Measurements from ENCODE around the gene CD300LF.

CD300LF gene

GRCh38 chr17:74682471-74683190 is 30.1 kb downstream of the CD300LF start:
- DNase-seq, result no peak

DNA sequence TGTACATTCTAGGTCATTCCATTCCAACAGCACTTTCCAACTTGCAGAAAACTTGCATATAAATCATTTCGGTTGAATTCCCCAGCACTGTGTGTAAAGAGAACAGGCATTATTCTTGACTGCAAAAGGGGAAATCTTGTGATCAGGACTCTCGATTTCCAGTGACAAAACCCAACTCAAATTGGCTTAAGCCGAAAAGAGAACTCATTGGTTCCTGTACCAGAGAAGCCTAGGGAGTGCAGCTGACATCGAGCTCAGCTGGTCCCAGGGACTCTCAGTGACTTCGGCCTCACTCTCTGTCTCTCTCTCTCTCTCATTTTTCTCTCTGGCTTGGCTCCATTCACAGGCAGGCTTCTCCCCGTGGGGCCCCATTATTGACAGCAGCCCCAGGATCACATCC is 30.7 kb downstream of the CD300LF start:
- DNase-seq, result no peak

DNA sequence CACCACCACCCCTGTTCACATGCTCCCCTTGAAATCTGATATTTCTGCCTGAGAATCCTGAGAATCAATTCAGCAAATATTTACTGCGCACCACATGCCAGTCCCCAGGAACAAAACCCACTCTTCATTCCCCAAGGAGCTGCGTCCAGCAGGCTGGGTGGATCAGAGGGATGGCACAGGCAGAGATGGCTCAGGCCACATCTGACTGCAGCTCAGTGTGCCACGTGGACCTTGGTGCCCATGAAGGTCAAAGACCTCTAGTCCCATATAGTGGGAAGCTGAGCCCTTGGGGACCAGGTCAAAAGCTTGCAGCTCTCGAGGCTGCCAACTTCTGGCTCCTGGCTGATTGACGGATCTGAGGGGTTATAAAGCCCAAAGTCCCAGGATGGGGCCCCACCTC is 31.8 kb downstream of the CD300LF start:
- DNase-seq, result no peak

DNA sequence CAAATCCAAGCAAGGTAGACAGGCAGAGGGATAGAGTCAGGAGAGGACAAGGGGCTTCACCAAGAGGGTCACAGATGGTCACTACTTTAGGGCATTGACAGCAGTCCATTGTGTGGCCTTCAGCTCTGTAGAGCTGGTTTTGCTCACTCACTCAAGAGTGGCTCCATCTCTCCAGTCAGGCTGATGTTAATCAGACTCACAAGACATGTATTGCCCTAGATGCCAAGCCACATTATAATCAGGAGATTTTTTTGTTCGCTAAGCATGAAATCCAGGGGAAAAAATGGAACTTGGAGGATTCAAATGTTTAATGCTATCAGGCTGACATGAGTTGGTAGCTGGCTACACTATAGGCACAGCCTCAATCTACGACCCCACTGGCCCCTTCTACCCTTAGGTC is 32.5 kb downstream of the CD300LF start:
- no peak for DNase-seq

DNA sequence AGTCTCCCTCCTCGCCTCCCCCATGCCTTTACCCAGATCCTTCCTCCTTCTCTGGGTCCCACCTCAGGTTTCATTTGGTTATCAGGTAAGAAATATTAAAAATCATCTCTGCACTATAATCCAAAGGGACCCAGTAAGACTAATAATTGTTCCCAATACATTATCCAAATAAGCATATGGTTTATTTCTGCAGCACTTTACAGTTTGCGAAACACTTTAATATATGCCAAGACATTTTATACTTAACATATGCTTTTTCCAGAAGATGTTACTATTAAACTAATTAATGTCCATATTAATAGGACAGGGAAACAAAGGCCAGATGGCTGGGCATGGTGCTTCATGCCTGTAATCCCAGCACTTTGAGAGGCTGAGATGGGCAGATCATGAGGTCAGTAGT is 33.3 kb downstream of the CD300LF start:
- no peak for DNase-seq

DNA sequence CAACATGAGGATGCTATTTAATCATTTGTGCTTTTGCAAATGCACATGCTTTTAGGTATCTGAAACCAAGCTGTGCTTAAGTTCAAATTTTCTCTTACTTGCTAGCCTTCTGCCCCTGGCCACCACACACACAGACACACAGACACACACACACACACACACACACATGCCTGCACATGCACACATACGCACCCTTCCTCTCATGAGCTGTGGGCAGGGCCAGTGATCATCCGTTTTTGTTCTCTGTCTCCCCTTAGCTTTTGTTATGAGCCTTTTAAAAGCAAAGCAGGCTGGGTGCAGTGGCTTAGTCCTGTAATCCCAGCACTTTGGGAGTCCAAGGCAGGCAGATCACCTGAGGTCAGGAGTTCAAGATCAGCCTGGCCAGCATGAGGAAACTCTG is 34.2 kb downstream of the CD300LF start:
- DNase-seq, result no peak

DNA sequence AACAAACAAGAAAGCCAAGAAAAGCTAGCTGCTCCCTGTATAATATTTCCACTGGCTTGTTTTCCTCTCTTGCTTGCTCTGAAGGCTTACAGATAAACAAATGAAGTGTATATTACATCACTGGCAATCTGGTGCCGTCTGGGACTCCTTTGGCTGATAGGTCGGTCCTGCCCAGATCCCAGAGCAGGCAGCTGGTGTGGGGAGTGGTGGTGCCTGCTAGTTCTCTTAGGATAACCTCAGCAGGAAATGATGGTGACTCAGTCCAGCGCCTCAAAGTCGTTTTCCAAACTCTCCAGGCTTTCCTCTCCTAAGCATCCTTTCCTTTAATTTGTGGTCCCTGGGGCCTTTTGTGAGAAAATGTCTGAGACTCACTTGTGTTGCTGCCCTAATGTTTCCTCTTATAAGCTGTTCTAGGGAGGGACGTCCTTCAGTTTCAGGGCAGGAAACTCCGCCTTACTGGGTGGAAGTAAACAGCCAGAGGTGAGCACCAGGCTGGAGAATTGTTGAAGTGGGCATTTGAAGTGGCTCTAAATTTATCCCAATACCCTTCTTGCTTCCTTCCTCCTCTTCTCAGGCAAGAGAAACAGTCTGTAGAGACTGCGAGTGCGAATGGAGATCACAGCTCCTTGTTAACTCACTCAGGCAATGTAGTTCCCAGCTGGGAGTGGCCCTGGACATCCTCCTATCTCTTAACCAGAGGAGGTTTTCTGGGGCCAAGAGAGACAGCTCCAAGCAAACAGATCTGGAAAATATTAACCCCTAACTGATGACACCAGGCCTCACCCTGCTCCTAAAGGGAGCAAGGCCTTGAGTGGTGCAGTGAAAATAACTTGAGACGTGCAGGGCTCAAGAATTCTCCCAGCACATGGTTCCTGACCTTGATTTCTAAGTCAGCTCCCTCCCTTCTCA is 34.9 kb downstream of the CD300LF start:
- no peak for DNase-seq

- peak; percentile 53 to 56 for DNase-seq
Measured at GRCh38 chr17:74671031-74671771, 41.5 kb downstream of the CD300LF start.

- no peak for DNase-seq
Measured at GRCh38 chr17:74670329-74670728, 42.4 kb downstream of the CD300LF start.

GRCh38 chr17:74663561-74663960 is 49.2 kb downstream of the CD300LF start:
- no peak for DNase-seq

DNA sequence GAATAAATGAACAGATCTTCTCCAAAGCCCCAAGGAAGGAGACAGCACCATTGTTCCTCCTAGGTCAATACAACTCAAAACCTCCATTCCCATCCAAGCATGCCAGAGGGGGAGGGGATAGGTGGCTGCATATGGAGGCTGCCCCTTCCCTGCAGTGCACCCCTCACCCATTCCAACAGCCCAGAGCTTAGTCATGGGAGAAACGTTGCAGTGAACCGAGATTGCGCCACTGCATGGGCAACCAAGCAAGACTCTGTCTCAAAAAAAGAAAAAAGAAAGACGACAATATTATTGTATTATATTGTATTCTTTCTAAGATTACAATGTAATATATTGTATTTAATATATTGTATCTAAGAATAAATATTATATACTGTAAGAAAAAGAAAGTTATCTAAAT is 52.8 kb downstream of the CD300LF start:
- DNase-seq, result no peak

DNA sequence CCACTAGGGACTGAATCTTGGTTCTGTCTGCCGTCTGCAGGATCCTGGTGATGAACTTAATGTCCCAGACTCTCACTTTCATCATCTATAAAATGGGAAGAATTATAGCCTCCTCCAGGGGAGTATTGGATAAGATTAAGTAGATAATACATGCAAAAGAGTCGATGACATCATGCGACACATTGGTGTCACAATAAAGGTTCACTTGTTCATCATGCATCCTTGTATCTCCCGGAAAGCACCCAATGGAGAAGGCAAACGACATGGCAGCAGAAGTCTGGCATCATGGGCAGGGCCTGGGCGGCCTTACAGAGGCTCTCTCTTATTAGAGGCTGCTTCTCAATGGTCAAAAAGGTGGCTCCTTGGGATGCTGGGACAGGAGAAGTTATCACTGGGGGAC is 54.1 kb downstream of the CD300LF start:
- no peak for DNase-seq

DNA sequence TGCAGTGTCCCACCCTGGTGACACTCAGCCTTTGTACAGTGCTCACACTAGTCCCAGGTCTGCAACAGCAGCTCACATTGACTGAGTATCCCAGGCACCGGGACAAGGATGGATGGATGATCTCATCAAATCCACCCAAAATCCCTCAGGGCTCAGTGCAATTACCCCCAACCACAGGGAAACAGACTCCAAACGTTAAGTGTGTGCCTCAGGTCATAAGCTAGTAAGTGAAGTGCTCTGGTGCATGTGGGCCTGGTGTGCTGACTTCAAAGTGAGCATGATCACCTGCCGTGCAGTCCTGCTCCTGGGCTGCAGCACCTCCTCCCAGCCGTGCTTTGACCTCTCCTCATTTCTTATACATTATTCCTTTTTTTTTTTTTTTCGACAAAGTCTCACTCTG is 58.0 kb downstream of the CD300LF start:
- no peak for DNase-seq

- no peak for DNase-seq
Measured at GRCh38 chr17:74652020-74652419, 60.7 kb downstream of the CD300LF start.

- no peak for DNase-seq
Measured at GRCh38 chr17:74649909-74650308, 62.8 kb downstream of the CD300LF start.

- no peak for DNase-seq
Measured at GRCh38 chr17:74647871-74648672, 64.7 kb downstream of the CD300LF start.

GRCh38 chr17:74646231-74646630 is 66.5 kb downstream of the CD300LF start:
- DNase-seq, result no peak

- DNase-seq, result no peak
Measured at GRCh38 chr17:74645010-74645409, 67.7 kb downstream of the CD300LF start.

DNA sequence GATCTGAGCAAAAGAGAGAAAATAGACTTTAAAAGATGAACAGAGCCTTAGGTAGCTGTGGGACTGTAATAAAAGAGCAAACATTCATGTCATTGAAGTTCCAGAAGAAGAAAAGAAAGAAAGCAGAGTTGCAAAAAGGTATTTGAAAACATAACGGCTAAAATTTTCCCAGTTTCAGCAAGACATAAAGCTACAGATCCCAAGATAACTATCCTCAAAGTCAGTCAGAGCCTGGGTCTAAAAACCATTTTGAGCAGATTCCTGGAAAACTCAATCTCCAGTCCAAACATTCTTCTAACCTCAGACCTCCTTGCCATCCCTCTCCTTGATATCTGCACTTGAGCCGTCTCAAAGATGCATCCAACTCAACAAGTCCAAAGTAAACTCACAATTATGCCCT is 68.3 kb downstream of the CD300LF start:
- no peak for DNase-seq

Data from activated CD4-positive, alpha-beta T cell treated with anti-CD3 and anti-CD28 coated beads, Interleukin-2, amount 50 U/mL, for 4 hours (primary cell).